Mesothelial cell of epicardium (in vitro differentiated cells): ENCODE measurements around the gene TNK2. TPM values are rescaled to one million over a fixed set of nuclear protein-coding genes. Genes with fewer than 3 reads are reported as not detected.

ENCODE experiments used
- DNase-seq, 2 experiments: peaks; one replicate each; pipeline ENCODE4 v3.0.0; 2021; ENCODE audit warnings: low spot score in 2 of 2; ENCODE audit not compliant: unreplicated experiment in 2 of 2
- H3K27ac Mint-ChIP-seq: 2 replicates; pipeline ENCODE4 v1.8.0; 2021; ENCODE audit warnings: mixed read lengths
- H3K27me3 Mint-ChIP-seq: 2 replicates; pipeline ENCODE4 v1.8.0; 2021; ENCODE audit warnings: low read depth, mixed read lengths
- H3K36me3 Mint-ChIP-seq: 2 replicates; pipeline ENCODE4 v1.8.0; 2021; ENCODE audit warnings: mixed read lengths
- H3K4me1 Mint-ChIP-seq: 2 replicates; pipeline ENCODE4 v1.8.0; 2021; ENCODE audit warnings: mixed read lengths
- H3K4me3 Mint-ChIP-seq: 2 replicates; pipeline ENCODE4 v1.8.0; 2021; ENCODE audit warnings: mild to moderate bottlenecking, moderate library complexity, mixed read lengths
- H3K9me3 Mint-ChIP-seq: 2 replicates; pipeline ENCODE4 v1.8.0; 2021; ENCODE audit warnings: mixed read lengths
- total RNA-seq: library from RNA; stranded (reverse); gene quantifications from 3 replicates; pipeline ENCODE4 v1.2.1, GENCODE V29; 2021
- TF ChIP-seq, protein P1 (sequence below): fragments of 200-600 bp; sonication (generic); IDR thresholded peaks from one replicate; pipeline ENCODE4 v1.5.0; 2021; ENCODE audit warnings: antibody characterized with exemption; ENCODE audit not compliant: unreplicated experiment

Gene TNK2
- total RNA-seq, 1 donor from 2014 or later, result 49.1 TPM

DNA sequence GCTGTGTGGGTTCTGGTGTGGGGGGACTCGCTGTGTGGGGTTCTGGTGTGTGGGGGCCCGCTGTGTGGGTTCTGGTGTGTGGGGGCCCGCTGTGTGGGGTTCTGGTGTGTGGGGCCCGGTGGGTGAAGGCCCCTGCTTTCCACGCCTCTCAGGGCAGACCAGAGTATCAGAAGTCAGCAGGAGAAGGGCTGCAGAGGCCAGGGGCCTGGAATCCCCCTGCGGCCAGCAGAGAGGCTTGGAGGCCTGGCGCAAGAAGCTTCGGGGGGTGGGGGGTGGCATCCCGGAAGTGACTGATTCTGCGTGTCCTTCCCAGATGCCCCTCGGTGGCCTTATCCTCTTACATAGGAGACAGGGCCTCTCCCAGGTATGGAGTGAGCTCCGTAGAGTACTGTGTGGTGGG, 37.4 kb downstream of the TNK2 start:
- Mint-ChIP-seq H3K9me3 (no peaks in the 10 kb centered on the region), H3K4me1 (no peaks in the 10 kb centered on the region), H3K27ac (no peak overlapping the region), H3K4me3 (no peak overlapping the region), H3K36me3 (peaks cover 5% of the 10 kb centered on the region), H3K27me3 (no peaks in the 10 kb centered on the region)
- TF ChIP-seq, protein P1, sequence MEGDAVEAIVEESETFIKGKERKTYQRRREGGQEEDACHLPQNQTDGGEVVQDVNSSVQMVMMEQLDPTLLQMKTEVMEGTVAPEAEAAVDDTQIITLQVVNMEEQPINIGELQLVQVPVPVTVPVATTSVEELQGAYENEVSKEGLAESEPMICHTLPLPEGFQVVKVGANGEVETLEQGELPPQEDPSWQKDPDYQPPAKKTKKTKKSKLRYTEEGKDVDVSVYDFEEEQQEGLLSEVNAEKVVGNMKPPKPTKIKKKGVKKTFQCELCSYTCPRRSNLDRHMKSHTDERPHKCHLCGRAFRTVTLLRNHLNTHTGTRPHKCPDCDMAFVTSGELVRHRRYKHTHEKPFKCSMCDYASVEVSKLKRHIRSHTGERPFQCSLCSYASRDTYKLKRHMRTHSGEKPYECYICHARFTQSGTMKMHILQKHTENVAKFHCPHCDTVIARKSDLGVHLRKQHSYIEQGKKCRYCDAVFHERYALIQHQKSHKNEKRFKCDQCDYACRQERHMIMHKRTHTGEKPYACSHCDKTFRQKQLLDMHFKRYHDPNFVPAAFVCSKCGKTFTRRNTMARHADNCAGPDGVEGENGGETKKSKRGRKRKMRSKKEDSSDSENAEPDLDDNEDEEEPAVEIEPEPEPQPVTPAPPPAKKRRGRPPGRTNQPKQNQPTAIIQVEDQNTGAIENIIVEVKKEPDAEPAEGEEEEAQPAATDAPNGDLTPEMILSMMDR, result no peak
- DNase-seq, result no peak

- Mint-ChIP-seq H3K4me1 (no peaks in the 10 kb centered on the region), H3K27ac (no peak overlapping the region), H3K27me3 (no peaks in the 10 kb centered on the region), H3K36me3 (peaks cover 3% of the 10 kb centered on the region), H3K4me3 (no peak overlapping the region), H3K9me3 (no peaks in the 10 kb centered on the region)
- DNase-seq, result no peak
- TF ChIP-seq, protein P1, result no peak
Measured at GRCh38 chr3:195870442-195870841, 37.9 kb downstream of the TNK2 start.

DNA sequence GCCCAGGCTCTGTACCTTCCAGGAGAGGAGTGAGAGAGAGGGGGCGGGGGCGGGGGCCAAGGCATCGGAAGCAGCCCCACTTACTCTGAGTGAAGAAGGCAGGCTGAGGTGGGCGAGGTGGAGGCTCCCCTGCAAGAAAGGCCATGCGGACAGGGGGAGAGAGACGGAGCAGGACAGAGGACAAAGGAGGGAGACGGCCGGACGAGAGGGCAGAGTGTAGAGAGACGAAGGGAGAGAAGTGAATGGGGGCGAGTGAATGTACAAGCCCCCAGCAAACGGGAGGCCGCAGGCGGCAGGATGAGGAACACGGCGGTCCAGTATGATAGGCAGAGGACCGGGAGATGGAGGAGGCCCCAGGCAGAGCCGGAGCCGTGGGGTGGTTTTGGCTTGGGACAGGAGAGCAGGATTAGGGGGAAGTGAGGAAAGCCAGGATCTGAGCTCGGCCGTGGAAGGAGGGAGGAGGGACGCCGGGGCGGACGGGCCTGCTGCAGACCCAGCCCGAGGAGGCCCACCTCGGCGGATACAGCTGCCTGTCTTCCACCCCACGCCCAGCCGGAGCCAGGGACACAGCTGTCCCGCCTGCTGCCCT, 38.8 kb downstream of the TNK2 start:
- no peaks in the 10 kb centered on the region for H3K4me1 Mint-ChIP-seq
- H3K27me3 Mint-ChIP-seq, result no peaks in the 10 kb centered on the region
- TF ChIP-seq, protein P1, result no peak
- no peak overlapping the region for H3K27ac Mint-ChIP-seq
- peaks cover 3% of the 10 kb centered on the region for H3K36me3 Mint-ChIP-seq
- no peak overlapping the region for H3K4me3 Mint-ChIP-seq
- DNase-seq, result no peak
- H3K9me3 Mint-ChIP-seq, result no peaks in the 10 kb centered on the region

DNA sequence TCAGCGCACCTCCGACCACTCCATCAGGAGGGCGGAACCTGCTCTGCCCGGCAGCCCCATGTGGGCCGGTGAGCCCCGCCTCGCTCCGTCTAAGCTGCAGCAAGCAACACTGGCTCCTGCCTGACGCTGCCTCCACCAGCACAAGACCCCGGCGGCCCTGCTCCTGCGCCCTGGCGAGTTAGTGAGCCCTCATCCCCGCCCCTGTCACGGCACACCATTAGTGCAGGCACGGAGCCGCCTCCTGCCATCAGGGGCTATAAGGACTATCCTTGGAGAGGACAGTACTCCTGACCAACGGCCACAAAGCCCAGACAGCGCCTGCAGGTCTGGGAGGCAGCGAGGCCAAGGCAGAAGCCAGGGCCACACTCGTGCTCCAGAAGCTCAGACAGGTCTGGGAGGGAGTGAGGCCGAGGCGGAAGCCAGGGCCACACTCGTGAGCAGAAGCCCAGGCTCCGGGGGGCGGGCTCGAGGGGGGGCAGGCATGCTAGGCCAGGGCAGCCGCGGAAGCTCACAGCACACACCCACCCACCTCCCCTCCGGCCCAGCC, 39.4 kb downstream of the TNK2 start:
- H3K4me3 Mint-ChIP-seq, result no peak overlapping the region
- DNase-seq, result no peak
- H3K27me3 Mint-ChIP-seq, result no peaks in the 10 kb centered on the region
- peaks cover 5% of the 10 kb centered on the region for H3K36me3 Mint-ChIP-seq
- TF ChIP-seq, protein P1, result no peak
- no peak overlapping the region for H3K27ac Mint-ChIP-seq
- H3K4me1 Mint-ChIP-seq, result no peaks in the 10 kb centered on the region
- H3K9me3 Mint-ChIP-seq, result no peaks in the 10 kb centered on the region

DNA sequence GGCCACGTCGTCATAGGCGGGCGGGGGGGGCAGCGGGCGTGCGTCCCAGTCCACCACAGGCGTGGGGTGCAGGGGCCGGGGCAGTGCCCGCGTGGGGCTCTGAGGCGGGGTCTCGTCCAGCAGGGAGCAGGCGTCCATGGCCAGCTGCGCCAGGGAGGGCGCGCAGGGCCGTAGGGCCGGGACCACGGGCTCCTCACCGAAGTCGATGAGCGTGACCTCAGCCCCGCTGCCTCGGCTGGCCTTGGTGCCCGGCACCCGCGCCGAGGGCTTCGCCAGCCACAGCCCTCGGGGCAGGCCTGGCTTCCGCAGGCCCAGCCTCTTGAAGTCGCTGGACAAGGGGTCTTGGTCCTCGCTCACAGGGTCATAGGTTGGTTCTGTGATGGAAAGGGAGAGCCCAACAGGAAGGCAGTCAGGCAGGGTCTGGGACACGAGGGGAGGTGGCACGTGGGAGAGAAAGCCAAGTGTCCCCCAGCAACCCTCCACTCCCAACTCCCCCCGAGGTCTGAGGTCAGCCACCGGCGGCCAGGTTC, 40.0 kb downstream of the TNK2 start:
- Mint-ChIP-seq H3K27ac (no peak overlapping the region), H3K9me3 (no peaks in the 10 kb centered on the region), H3K4me3 (no peak overlapping the region), H3K36me3 (peaks cover 5% of the 10 kb centered on the region), H3K27me3 (no peaks in the 10 kb centered on the region), H3K4me1 (no peaks in the 10 kb centered on the region)
- TF ChIP-seq, protein P1, result no peak
- DNase-seq, result no peak
